Fibroblast of skin of left quadriceps (primary cell): ENCODE data around the gene AQP5.
A peak's percentile ranks its signal among the peaks of the same experiment; 100 is the strongest.

Source experiments
- DNase-seq, 2 experiments: peaks; one replicate each; pipeline ENCODE4 v3.0.0-alpha.2; 2013; ENCODE audit warnings: low read depth in 2 of 2

The AQP5 gene

DNA sequence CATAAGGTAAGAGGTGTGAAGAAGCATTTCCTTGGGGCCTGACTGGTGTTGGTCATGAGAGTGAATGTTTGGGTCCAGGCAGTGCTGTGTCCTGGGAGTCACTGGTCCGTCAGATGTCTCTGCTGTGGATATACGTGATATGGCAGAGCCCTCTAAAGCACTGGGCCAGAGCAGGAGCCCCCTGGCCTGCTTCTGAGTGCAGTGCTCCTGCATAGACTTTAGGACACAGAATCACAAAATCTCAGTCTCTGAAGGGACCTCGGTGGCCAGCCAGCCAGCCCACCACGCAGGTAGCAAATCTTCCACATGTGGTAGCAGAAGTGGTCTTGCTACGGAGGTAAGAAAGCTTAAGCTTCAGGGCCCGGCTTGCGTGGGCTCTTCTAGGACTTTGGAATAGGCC lies 29.6 kb upstream of the AQP5 start:
- DNase-seq, result no peak

DNA sequence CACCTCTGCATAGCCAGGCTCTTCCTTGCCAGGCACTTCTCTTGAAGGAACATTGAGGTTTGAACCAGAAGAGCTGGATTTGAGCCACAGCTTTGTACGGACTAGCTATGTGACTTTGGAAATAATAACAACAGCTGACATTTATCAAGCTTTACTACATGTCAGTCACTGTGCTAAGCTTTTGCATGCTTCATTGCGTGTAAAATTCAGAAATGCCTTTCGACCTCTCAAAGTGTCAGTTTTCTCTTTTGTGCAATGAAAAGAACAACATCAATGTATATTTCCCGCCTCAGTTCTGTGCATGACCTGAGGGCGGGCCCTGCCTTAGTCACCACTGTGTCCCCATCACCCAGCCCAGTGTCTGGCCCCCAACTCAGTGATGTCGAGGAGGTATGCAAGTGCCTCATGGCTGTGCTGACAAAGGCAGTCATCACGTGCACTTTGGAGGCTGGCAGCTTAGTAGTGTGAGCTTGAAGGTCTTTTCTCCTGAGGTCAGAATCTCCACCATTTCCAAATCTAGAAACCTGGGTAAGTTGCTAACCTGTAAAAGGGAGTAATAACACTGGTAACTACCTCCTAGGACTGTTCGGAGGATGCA lies 29.0 kb upstream of the AQP5 start:
- no peak for DNase-seq

DNA sequence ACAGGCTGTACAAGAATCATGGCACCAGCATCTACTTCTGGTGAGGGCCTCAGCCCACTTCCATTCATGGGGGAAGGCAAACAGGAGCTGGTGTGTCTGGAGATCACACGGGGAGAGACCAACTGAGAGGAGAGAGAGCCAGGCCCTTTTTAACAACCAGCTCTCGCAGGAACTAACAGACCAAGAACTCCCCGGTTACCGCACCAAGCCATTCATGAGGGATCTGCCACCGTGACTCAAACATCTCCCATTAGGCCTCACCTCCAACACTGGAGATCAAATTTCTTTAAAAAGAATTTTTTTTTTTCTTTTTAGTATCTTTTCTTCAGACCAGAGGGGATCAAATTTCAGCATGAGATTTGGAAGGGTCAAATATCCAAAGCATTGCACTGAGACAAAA lies 27.9 kb upstream of the AQP5 start:
- DNase-seq, result peak; percentile 9 to 15

DNA sequence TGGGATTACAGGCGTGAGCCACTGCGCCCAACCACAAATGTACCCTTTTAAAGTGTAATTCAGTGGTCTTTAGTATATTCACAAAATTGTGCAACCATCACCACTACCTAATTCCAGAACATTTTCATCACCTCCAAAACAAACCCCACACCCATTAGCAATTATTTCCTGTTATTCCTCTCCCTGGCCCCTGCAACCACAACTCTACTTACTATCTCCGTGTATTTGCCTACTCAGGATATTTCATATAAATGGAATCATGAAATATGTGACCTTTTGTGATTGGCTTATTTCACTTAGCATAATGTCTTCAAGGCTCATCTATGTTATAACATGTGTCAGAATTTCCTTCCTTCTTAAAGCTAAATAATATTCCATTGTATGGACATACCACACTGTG lies 27.2 kb upstream of the AQP5 start:
- DNase-seq, result no peak

DNA sequence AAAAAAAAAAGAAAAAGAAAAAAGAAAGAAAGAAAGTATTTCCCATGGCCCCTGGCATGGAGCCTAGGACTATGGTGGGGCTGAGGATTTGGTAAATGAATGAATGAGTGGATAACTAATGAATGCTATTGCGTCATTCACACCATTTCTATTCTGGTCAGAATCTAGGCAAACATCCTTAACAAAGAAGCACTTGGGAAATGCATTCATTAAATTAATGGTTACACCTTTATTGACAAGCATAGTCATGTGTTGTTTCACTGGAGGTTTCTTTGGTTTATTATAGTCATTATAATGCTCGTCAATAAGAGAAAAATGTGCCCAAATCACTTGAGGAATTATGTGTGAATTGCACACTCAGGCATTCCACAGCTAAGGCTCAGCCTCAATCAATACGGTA lies 24.7 kb upstream of the AQP5 start:
- no peak for DNase-seq

DNA sequence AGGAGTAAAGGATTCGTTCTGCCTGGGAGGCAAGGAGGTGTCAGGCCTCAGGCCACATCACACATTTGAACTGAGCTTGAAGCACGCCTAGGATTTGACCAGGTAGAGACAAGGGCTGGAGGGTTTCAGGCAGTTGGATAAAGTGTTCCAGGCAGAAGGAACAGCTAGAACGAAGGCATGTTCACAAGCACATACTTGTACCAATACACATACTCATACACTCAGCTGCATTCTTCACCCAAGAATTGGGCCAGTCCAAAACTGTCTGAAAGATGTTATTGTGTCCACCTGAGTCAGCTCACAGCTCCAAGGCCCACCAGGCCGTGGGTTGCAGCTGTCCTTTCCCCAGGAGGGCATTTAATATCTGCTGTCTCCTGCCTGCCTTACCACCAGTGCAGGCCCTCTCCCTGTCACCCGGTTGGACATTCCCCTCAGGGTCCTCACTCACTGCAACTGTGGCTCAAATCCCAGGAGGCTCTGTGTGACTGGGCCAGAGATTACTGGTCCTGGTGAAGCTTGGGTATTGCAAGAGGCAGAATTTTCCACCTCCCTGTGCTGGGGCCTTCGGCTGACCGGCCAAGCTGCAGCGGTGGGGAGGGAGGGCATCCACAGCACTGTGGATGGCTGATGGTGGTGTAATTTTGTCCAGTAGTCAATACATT lies 23.9 kb upstream of the AQP5 start:
- DNase-seq, result no peak

DNA sequence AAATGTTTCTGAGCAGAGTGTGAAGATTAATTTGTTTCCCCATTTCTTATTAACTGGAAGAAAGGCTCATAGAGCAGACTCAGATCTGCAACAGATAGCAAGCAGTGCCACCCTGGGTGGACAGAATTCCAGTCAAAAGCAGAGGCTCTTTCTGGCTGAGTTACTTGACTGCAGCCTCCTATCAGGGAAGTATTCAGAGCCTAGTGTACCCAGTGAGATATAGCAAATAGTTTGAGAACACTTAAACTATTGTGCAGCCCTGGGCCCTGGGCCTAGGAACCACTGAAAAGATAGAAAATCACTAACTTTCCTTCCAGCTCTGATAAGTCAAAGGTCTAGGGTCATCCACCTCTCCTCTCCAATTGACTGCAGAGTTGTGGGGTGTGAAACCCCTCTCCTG lies 22.4 kb upstream of the AQP5 start:
- DNase-seq, result no peak

DNA sequence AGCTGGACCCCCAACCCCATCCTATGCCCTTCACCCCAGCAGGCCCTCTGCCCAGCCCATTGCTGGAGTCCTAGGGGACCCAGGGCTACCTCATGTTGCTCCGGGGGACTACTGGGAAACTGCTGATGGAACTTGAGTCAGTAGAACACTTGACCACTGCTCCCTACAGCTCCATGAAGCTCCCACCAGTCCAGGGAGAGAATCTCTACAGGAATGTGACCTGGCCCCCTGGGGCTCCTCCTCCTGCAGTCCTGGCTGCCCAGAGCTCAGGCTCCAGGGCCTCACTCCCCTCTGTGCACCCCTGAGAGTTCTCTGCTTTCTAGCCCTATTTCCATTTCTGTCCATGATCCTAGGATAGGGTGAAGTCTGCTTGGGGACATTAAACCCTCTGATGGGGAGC lies 22.0 kb upstream of the AQP5 start:
- no peak for DNase-seq

DNA sequence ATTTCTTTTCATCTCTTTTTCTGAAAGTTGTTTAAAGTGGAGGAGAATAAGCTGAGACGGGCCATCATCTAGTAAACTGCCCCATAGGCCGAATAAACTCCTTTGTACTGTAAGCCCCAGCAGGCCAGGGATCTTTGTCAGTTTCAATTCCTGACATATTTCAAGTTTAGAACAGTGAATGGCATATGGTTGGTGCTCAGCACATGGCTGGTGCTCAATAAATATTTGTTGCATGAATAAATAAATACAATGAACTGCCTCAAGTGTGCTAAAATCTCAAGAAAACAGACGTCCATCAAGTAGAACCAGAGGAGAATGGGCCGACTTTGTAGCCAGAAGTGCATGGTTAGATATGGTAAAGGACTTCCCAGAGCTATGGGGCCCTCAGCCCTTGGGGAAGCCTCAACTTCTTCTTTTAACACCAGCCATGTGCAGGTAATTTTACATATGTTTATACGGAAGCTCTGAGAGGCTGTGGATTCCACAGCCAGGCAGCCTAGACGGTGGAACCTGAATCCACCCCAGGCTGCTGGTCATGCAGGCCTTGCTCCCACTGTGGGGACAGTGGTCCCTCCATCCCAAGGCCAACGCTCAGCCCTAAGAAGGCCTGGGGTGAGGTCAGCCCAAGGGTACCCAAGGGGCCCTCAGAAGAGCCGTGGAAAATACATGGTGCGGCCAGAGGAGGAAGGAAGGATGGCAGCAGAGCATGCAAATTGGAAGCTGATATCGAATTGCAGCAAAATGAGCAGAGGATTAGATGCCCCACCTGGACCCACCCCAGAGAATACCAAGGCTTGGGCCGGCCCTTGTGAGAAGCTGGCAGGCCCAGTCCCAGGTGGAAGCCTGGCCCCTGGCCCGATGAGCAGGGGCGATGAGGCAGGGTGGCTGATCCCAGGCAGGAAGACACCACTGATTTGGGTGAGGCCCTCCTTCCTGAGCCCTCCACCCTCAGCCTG lies 19.8 kb upstream of the AQP5 start:
- no peak for DNase-seq

DNA sequence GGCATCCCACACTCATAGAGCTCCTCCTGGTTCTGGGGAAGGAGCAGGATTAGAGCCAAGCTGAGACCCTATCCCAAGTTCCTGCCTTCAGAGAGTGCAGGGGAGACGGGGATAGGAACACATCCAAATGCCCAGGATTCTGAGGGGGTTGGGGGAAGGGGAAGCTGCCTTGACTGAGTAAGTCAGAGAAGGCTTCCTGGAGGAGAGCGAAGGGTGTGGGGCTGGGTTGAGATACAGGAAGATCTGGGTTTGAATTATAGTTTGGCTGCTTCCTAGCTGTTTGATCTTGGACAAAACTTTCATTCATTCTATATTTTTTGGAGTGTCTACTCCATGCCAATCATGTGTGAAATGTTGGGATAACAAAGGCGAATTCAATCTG lies 19.2 kb upstream of the AQP5 start:
- no peak for DNase-seq

DNA sequence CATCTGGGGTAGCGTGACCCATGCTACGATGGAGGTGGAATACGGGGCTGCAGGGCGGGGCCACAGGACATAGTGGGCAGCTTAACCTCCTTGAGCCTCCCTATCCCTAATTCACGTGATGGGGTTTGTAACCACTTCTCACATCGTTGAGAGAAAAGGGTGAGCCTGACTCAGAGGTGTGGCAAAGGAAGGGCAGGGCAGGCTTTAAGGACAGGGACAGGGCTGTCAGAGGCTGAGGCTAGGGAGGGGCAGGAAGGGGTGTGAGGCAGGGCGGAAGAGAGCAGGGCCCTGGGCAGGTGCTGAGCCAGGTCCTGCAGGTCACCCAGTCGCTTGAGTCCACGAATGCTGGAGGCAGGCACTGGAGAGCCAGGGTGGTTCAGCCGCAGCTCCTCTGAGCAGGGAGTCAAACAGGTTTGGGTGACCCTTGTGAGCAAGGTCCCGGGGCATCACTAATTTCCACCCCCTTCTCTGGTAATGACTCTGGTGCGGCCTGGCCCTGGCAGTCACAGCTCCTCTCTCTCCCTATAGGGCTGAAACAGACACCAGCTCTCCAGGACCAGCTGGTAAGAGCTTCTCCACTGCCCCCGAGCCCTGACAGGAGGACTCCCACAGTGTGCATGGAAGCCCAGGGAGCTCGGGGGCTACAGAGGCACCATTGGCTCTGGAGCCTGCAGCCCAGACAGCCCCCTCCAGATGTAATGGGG lies 18.6 kb upstream of the AQP5 start:
- DNase-seq, result no peak

DNA sequence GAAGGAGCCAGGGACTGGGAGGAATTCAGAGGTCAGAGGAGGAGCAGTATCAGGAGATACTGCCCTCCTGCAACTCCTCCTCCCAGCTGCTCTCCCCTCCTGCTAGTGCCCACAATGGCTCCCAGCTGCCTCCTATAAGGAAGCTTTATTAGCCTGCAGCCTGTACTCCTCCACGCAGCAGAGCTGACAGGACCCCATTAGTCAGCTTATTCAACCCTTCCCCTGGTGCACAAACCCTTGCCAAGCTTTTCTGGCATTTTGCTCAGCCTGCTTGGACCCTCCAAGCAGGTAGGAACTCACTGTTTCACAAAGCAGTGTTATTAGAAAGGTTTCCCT lies 18.1 kb upstream of the AQP5 start:
- DNase-seq, result no peak

DNA sequence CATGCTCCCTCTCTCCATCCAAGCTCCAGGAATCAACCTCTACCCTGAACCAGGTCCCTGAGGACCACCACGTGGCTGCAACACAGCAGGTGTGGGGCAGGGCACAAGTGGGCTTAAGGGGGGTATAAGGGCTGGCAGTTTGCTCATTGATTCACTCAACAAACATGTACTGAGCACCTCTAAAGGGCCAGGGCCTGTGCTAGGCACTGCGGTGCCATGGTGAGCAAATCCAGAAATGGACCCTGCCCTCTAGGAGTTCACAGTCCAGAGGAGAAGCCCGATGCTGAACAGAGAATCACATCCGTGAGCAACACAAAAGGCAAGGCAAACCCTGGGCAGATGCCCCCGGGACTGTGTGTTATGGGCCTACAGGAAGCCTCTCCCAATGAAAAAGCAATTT lies 17.6 kb upstream of the AQP5 start:
- DNase-seq, result no peak

DNA sequence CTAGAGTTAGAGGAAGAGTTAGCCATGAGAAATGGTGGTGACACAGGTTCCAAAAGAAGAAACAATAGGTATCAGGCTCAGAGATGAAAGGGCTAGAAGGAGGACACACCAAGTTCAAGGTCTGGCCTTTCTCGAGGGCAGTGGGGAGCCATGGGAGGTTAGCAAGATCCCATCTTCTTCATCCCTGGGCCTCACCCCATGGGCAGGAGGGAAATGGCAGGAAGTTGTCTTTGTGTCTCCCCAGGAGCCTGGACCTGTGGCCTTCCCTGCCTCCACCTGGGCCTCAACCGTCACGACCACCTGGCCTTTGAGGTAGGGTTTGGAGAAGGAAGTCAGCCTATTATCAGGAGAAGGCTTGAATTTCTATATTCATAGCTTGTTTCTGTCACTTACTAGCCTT lies 17.0 kb upstream of the AQP5 start:
- no peak for DNase-seq

DNA sequence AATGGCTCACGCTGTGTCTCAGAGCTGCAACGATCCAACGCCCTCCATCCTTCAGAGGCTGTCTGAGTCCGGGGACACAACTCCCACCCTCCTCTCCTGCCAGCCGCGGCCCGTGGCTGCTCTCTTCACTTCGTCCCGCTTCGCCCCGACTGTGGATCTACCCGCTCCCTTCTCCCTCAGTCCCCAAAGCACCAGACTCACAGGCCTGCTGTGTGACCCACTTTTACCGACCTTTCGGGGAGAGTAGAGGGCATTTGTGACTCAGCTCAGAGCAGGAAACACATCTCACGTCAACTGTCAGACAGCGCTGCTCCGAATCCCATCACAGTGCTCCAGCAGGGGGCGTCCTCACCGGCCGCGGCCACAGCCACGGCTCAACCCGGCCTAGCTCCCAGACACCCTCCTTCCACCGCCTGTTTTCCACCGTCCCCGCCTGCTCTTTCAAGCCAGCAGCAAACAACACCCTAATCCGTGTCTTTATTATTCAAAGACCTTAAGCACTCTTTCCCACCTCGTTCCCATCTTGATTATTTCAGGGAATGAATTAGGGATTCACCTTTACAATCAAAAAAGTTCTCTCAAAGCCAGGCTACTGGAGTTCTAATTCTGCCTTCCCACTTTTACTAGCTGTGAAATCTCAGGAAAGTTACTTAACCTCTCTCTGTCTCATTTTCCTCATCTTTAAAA lies 16.1 kb upstream of the AQP5 start:
- DNase-seq, result peak; percentile 43 to 45

DNA sequence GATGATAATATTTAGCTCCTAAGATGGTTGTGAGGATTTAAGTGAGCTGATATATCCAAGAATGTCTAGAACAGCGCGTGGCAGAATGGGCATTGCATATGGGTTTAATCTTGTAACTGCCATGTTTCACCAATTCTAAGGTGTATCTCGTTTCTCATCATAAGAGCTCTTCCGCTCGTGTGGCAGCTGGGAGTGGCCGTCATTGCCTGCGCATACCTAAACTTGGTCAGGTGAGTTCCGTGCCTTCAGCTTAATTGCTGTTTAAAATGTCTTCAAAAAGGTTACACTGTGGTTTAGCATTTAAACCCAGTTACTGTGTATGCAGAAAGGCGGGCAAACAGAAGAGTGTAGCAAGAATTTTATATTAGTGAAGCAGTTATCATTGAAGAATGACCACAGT lies 15.6 kb upstream of the AQP5 start:
- no peak for DNase-seq

DNA sequence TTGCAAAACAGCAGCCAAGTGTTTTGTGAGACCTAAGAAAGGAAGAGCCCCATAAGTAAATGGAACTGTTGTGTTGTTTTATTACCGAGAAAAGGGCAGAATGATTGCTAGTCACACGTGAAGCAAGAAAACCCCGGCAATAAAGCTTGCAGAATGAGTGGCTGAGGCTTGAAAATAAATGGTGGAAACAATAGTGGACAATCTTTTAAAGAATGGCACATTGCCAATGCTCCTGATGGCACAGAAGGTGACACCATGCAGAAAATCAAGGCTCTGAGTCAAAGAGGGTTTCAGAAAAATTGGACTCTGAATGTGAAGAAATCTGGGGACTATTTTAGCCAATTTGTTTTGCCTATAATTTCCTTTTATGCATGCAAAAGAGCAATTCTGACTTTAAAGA lies 15.2 kb upstream of the AQP5 start:
- no peak for DNase-seq

DNA sequence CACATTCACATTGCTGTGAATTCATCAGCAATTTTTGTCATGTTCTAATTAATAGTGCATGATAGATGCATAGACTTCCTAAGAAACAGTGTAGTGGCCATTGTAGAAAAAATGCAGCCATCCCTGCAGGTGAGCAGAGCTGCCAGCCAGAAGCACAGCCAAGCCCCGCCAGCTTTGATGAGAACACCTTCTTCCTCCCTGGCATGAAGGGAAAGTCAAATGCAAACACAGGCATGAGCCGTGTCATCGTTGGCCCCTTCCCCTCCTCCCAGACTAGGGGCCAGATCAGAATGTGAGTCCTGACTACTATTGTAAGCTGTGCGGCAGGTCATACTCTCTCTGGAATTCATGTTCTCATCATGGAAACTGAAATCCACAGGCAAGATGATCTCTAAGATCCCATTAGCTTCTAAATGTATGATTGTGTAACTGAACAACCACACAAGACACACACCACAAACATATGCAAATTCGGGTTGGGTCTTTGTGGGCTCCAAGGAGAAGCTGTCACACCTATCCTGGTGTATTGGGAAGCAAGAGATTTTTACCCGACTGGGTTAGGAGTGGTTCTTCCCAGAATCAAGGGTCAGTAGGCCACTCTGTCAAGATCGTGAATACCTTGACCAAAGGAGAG lies 14.0 kb upstream of the AQP5 start:
- no peak for DNase-seq

DNA sequence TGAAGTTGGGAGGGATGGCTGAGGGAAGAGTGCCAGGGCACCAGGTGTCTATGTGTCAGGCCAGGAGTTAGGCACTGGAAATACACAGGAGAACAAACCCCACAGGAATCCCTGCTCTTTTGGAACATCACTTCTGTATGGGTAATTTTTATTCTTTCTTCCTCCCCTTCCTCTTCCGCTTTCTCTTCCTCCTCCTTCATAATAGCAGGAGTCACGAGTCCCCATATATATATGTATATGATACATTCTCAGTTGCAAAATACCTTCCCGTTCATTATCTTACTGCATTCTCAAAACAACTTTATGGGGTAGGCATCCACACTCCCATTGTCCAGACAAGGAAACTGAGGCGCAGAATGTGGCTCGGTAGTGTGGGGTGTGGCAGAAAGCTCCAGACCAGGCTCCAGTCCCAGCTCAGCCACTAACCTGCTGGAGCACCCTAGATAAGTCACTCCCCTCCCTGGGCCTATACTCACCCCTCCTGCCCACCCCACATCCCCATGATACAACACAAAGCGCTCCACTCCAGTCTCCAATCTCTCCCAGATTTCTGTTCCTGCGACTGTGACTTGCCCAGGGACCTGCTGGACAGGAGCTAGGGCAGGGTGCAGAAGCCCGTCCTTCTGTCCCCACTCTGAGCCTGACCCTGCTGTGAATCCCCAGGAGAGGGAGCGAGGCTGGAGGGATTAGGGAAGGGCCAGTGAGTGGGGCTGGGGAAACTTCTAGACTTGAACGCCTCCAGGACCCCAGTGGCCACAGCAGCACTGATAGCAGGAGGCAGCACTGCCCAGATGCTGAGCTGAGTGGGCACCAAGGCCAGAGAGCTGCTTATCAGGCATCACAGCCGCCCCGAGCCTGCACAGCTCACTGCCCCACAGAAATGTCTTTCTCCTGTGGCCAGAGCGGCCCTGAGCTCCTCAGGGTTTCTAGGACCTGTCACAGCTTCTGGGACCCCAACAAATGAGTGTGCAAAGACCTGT lies 12.5 kb upstream of the AQP5 start:
- DNase-seq, result no peak

DNA sequence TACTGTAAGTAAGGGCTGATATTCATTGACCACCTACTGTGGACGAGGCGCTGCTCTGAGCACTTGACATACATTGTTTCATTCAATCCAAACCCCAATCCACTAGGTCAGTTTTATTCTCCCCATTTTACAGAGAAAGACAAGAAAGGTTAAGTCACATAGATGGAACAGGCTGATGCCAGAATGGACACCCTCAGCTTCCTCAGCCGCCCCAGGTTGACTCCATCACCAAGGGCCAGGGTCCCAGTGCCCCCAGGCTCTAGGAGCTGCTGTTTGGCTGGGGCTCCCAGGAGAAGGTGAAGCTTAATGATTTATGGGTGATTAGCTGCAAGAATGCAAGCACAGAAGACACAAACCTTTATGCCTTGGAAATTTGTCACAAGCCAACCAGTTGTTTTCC lies 11.8 kb upstream of the AQP5 start:
- DNase-seq, result no peak
